DND-41 (cell line): ENCODE results near the gene RRP8.

Experiments used
- EZH2 ChIP-seq: IDR thresholded peaks from 3 replicates; pipeline ENCODE4 v1.6.1; 2012; ENCODE audit warnings: borderline replicate concordance, low read depth, mild to moderate bottlenecking, moderate library complexity, low read length, inconsistent platforms; ENCODE audit not compliant: severe bottlenecking
- TF ChIP-seq, protein P1 (sequence below): IDR thresholded peaks from 2 replicates; pipeline ENCODE4 v1.5.1; 2012; ENCODE audit warnings: borderline replicate concordance, low read length, moderate library complexity, mild to moderate bottlenecking; ENCODE audit not compliant: poor library complexity, severe bottlenecking; ENCODE audit errors: extremely low read depth

GRCh38 chr11:6650104-6650503, 46.7 kb upstream of the RRP8 start:
- TF ChIP-seq, protein P1, sequence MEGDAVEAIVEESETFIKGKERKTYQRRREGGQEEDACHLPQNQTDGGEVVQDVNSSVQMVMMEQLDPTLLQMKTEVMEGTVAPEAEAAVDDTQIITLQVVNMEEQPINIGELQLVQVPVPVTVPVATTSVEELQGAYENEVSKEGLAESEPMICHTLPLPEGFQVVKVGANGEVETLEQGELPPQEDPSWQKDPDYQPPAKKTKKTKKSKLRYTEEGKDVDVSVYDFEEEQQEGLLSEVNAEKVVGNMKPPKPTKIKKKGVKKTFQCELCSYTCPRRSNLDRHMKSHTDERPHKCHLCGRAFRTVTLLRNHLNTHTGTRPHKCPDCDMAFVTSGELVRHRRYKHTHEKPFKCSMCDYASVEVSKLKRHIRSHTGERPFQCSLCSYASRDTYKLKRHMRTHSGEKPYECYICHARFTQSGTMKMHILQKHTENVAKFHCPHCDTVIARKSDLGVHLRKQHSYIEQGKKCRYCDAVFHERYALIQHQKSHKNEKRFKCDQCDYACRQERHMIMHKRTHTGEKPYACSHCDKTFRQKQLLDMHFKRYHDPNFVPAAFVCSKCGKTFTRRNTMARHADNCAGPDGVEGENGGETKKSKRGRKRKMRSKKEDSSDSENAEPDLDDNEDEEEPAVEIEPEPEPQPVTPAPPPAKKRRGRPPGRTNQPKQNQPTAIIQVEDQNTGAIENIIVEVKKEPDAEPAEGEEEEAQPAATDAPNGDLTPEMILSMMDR: no peak
- no peak for TF ChIP-seq EZH2
